B cell (primary cell): ENCODE results near the gene KIF13A.

Experiments used
- CTCF ChIP-seq: fragments of 200-600 bp; IDR thresholded peaks from one replicate; pipeline ENCODE4 v1.8.0; 2022; ENCODE audit warnings: antibody characterized with exemption, mild to moderate bottlenecking
- EZH2 ChIP-seq: IDR thresholded peaks from 2 replicates; pipeline ENCODE4 v1.6.1; 2012; ENCODE audit warnings: borderline replicate concordance, low read depth, mild to moderate bottlenecking, moderate library complexity, low read length; ENCODE audit not compliant: insufficient read depth, poor library complexity, severe bottlenecking

- no peak for TF ChIP-seq CTCF
- TF ChIP-seq EZH2: no peak
Observed at GRCh38 chr6:17881085-17881858, 106.2 kb downstream of the KIF13A start.
